WTC11 (cell line): ENCODE results near the gene OR2T5. TPM values are rescaled to one million over a fixed set of nuclear protein-coding genes. Genes with fewer than 3 reads are reported as not detected.
"Not testable (repeated sequence)": the region's sequence is repeated elsewhere in the genome, so short reads cannot be mapped to it uniquely, and the experiment has no call there.

Source experiments
- ATAC-seq: fragments of 200-7000 bp; cut with Tn5 transposase; 2 replicates; pipeline ENCODE4 v1.10.0; 2021; ENCODE audit warnings: mild to moderate bottlenecking, moderate library complexity
- CTCF ChIA-PET: fragments of 300-600 bp; sonication (Branson Sonifier 250); formaldehyde crosslinking; loops from one replicate; lab custom pipeline; 2021; ENCODE audit warnings: antibody characterized with exemption; lab: Charles Lee
- POLR2A ChIA-PET: fragments of 350-600 bp; sonication (Branson Sonifier 250); formaldehyde crosslinking; loops from one replicate; lab custom pipeline; 2021; ENCODE audit warnings: antibody characterized with exemption; lab: Charles Lee
- DNase-seq: peaks from one replicate; pipeline ENCODE4 v3.0.0; 2021; ENCODE audit warnings: low spot score
- H3K27ac Mint-ChIP-seq: 2 replicates; pipeline ENCODE4 v1.8.0; 2021; ENCODE audit warnings: mixed read lengths
- H3K27me3 Mint-ChIP-seq: 2 replicates; pipeline ENCODE4 v1.8.0; 2021; ENCODE audit warnings: low read depth, mild to moderate bottlenecking, moderate library complexity, mixed read lengths
- H3K36me3 Mint-ChIP-seq: 2 replicates; pipeline ENCODE4 v1.8.0; 2021; ENCODE audit warnings: mixed read lengths
- H3K4me1 Mint-ChIP-seq: 2 replicates; pipeline ENCODE4 v1.8.0; 2022; ENCODE audit warnings: mixed read lengths
- H3K4me3 Mint-ChIP-seq: 2 replicates; pipeline ENCODE4 v1.8.0; 2021; ENCODE audit warnings: mild to moderate bottlenecking, moderate library complexity, mixed read lengths
- H3K9me3 Mint-ChIP-seq: 2 replicates; pipeline ENCODE4 v1.8.0; 2021; ENCODE audit warnings: mixed read lengths
- ATF3 ChIP-seq: sonication (generic); formaldehyde crosslinking; conservative IDR thresholded peaks from 2 replicates; pipeline ENCODE4 v1.8.1; 2022; ENCODE audit warnings: mild to moderate bottlenecking, missing genetic modification reagents
- CBFB ChIP-seq: sonication (generic); formaldehyde crosslinking; IDR thresholded peaks from 2 replicates; pipeline ENCODE4 v1.8.1; 2022; ENCODE audit warnings: mild to moderate bottlenecking, low read depth, missing genetic modification reagents
- SMAD3 ChIP-seq: sonication (generic); formaldehyde crosslinking; IDR thresholded peaks from 2 replicates; pipeline ENCODE4 v1.8.0; 2022; ENCODE audit warnings: missing genetic modification reagents, mild to moderate bottlenecking, borderline replicate concordance
- ZBTB21 ChIP-seq: sonication (generic); formaldehyde crosslinking; IDR thresholded peaks from 2 replicates; pipeline ENCODE4 v1.8.1; 2023; ENCODE audit warnings: mild to moderate bottlenecking, missing genetic modification reagents, borderline replicate concordance
- ZNF219 ChIP-seq: sonication (generic); formaldehyde crosslinking; IDR thresholded peaks from 2 replicates; pipeline ENCODE4 v1.8.0; 2023; ENCODE audit warnings: missing genetic modification reagents, mild to moderate bottlenecking, borderline replicate concordance
- ZNF532 ChIP-seq: fragments of 250-450 bp; sonication (Bioruptor Pico); IDR thresholded peaks from 2 replicates; pipeline ENCODE4 v1.9.0; 2021; ENCODE audit warnings: mild to moderate bottlenecking, borderline replicate concordance
- total RNA-seq: library from RNA; stranded (reverse); gene quantifications from 3 replicates; pipeline ENCODE4 v1.2.3, GENCODE V29; 2021

Gene OR2T5
- total RNA-seq, 1 experiment from 2014 or later, result not detected

DNA sequence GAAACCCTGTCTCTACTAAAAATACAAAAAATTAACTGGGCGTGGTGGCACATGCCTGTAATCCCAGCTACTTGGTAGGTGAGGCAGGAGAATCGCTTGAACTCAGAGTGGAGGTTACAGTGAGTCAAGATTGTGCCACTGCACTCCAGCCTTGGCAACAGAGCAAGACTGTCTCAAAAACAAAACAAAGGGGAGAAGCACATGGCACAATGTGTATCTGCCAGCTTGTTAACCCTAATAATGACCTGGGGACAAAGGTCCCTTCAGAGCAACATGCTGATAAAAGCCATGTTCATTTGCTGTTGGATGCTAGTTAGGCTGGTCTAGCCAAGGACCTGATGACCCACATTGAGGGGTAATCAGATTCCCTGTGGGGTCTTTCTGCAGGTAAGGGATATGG lies 31.8 kb upstream of the OR2T5 start:
- CTCF ChIA-PET, POLR2A ChIA-PET, DNase-seq: not testable (repeated sequence)

DNA sequence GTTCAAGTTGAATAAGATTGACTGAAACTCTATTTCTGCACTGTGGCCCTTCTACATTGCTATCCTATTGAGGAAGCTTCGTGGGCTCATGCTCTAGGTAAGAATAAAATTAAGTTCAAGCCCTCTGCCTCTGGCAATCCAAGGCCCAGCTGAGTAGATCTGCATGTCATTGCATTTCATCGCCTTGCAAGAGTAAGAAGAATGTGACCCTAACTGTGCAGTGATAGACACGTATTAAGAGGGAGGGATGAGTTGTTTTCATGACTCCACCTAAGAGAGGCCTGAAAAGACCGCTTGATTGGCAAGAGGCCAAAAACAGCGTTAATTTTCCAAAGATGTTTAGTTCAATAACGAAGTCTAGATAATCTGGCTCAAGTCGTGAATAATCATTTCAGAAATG lies 29.3 kb upstream of the OR2T5 start:
- Mint-ChIP-seq H3K9me3 (peaks cover 58% of the 10 kb centered on the region), H3K36me3 (peaks cover 51% of the 10 kb centered on the region)
- H3K4me3 Mint-ChIP-seq, DNase-seq, POLR2A ChIA-PET, H3K27ac Mint-ChIP-seq, CTCF ChIA-PET, H3K27me3 Mint-ChIP-seq, ATAC-seq, H3K4me1 Mint-ChIP-seq: not testable (repeated sequence)

More for the DNA sequence above, 31.8 kb upstream of the OR2T5 start:
- H3K9me3 Mint-ChIP-seq, result peaks cover 42% of the 10 kb centered on the region
- ATAC-seq, H3K4me3 Mint-ChIP-seq, H3K27ac Mint-ChIP-seq, H3K27me3 Mint-ChIP-seq, H3K4me1 Mint-ChIP-seq: not testable (repeated sequence)
- H3K36me3 Mint-ChIP-seq, result peaks cover 34% of the 10 kb centered on the region

- no peak for ATAC-seq
- POLR2A ChIA-PET, result no interaction called here
- Mint-ChIP-seq H3K9me3 (peaks cover 67% of the 10 kb centered on the region), H3K4me3 (no peak overlapping the region), H3K27me3 (peaks cover 11% of the 10 kb centered on the region), H3K27ac (no peak overlapping the region), H3K36me3 (peaks cover 39% of the 10 kb centered on the region), H3K4me1 (no peaks in the 10 kb centered on the region)
- DNase-seq, result no peak
- CTCF ChIA-PET, result no interaction called here
- TF ChIP-seq ZNF532 (CRISPR knock-in tag), result no peak
- TF ChIP-seq SMAD3 (CRISPR knock-in tag), result no peak
- TF ChIP-seq ZNF219 (CRISPR knock-in tag), result no peak
- TF ChIP-seq ZBTB21 (CRISPR knock-in tag), result no peak
- TF ChIP-seq ATF3 (CRISPR knock-in tag), result no peak
- no peak for TF ChIP-seq CBFB
These were observed 17.2 kb upstream of the OR2T5 start for GRCh38 chr1:248471154-248471553.

- ATAC-seq, DNase-seq, POLR2A ChIA-PET, H3K4me3 Mint-ChIP-seq, H3K27ac Mint-ChIP-seq, H3K4me1 Mint-ChIP-seq, CTCF ChIA-PET: not testable (repeated sequence)
- Mint-ChIP-seq H3K9me3 (peaks cover 64% of the 10 kb centered on the region), H3K36me3 (peaks cover 38% of the 10 kb centered on the region), H3K27me3 (peaks cover 11% of the 10 kb centered on the region)
These were observed 16.3 kb upstream of the OR2T5 start for GRCh38 chr1:248472111-248472510.

DNA sequence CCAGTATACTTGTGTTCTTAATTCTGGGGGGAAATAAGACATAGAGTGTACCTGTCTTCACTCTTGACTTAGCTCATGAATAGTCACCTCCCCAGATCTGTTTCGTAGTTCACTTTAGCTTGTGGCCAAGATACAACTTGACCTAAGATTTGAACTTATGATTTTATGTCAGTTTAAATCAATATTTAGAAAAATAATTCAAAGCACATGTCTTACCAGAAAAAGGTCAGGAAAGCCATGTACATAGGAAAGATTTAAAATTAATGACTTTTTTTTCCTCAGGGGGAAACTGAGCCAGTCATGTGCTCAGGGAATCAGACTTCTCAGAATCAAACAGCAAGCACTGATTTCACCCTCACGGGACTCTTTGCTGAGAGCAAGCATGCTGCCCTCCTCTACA lies 15.3 kb upstream of the OR2T5 start, which contains the start of gene OR2T3:
OR2T3 (plus strand) TSS at position 301 of the 400 bp plus-strand sequence; CDS start at position 301, 0 bp downstream.
- DNase-seq, CTCF ChIA-PET, H3K4me3 Mint-ChIP-seq, H3K27ac Mint-ChIP-seq, H3K4me1 Mint-ChIP-seq, ATAC-seq, H3K27me3 Mint-ChIP-seq, POLR2A ChIA-PET: not testable (repeated sequence)
- Mint-ChIP-seq H3K36me3 (peaks cover 33% of the 10 kb centered on the region), H3K9me3 (peaks cover 61% of the 10 kb centered on the region)

GRCh38 chr1:248475660-248476059 lies 12.7 kb upstream of the OR2T5 start:
- H3K27ac Mint-ChIP-seq, DNase-seq, POLR2A ChIA-PET, H3K27me3 Mint-ChIP-seq, CTCF ChIA-PET, H3K4me3 Mint-ChIP-seq, H3K4me1 Mint-ChIP-seq, ATAC-seq: not testable (repeated sequence)
- H3K36me3 Mint-ChIP-seq, result peaks cover 33% of the 10 kb centered on the region
- H3K9me3 Mint-ChIP-seq, result peaks cover 49% of the 10 kb centered on the region

DNA sequence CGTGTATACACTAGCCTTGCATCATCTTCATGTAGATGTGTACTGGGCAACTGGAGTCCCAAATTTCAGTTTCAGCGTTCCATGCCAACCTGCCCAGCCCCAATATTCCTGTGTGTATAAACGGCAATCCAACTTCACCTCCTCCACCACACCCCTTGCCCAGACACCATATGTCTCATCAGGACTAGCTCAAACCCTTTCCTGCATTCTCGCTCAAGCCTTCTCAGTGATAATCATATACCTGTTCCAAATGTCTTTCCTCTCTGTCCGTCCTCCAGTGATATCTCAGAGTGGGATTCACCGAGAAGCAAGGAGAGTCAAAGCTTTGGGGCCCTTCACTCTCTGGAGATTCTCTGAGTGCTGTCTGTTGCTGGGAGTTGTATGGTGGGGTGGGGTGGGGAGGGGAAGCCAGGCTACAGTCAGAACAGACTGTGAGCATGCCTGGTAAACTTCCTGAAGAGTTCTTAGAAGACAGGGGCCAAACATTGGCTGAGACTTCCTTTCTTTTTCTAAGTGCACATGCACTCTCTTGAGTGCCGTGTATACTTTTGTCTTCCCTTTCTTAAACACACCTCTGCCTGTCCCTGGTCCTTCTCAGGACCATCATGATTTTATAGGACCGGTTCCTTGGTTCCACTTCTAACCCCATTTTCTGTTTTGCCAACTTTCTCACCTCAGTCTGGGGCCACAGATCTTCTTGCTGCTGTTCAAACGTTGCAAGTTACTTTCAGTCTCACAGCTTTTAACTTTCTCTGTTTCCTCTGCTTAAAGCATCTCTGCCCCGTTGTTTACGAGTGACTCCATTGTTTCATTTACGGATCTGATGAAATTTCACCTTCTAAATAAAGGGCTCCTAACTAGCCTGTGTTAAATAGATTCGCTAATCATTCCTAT lies 6.5 kb upstream of the OR2T5 start:
- H3K27me3 Mint-ChIP-seq, result not testable (repeated sequence)

DNA sequence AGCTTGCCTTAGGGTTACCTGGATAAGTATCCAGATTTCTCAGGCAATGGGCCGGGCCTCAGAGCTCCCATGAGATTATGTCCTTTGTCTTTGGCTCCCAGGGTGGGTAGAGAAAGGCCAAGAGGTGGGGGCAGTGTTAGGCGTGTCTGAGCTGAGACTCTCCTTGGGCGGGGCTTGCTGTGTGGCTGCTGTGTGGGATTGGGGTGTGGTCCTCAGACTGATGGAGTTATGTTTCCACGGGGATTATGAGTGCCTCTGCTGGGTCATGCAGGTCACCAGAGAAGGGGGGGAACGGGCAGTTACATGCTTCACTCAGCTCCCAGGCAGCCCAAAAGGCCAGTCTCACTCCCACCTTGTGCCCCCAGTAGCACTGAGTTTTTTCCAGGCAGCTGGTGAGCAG lies 8.3 kb downstream of the OR2T5 start:
- POLR2A ChIA-PET, H3K4me1 Mint-ChIP-seq, H3K27ac Mint-ChIP-seq, DNase-seq, ATAC-seq, CTCF ChIA-PET, H3K36me3 Mint-ChIP-seq, H3K27me3 Mint-ChIP-seq, H3K4me3 Mint-ChIP-seq: not testable (repeated sequence)
- peaks cover 14% of the 10 kb centered on the region for H3K9me3 Mint-ChIP-seq

More for the DNA sequence above, 6.5 kb upstream of the OR2T5 start:
- POLR2A ChIA-PET, ATAC-seq, CTCF ChIA-PET, DNase-seq, H3K4me1 Mint-ChIP-seq, H3K27ac Mint-ChIP-seq, H3K4me3 Mint-ChIP-seq: not testable (repeated sequence)
- Mint-ChIP-seq H3K36me3 (peaks cover 22% of the 10 kb centered on the region), H3K9me3 (peaks cover 34% of the 10 kb centered on the region)
